Measurements from ENCODE around the gene KRTAP3-1.

GRCh38 chr17:40978575-40979151 lies 30.3 kb downstream of the KRTAP3-1 start:
- TF ChIP-seq CTCF (IDR thresholded peaks at IDR 0.05), result no peak
- TF ChIP-seq POLR2A (IDR thresholded peaks at IDR 0.05), result no peak
- no peak for TF ChIP-seq POLR2AphosphoS5 (IDR thresholded peaks at IDR 0.05)
- TF ChIP-seq EP300 (IDR thresholded peaks at IDR 0.05; ENCODE audit: low read depth), result no peak

Data from transverse colon (tissue), 4 donors.